Measurements from ENCODE around the gene CBX6.

- TF ChIP-seq, protein P1, sequence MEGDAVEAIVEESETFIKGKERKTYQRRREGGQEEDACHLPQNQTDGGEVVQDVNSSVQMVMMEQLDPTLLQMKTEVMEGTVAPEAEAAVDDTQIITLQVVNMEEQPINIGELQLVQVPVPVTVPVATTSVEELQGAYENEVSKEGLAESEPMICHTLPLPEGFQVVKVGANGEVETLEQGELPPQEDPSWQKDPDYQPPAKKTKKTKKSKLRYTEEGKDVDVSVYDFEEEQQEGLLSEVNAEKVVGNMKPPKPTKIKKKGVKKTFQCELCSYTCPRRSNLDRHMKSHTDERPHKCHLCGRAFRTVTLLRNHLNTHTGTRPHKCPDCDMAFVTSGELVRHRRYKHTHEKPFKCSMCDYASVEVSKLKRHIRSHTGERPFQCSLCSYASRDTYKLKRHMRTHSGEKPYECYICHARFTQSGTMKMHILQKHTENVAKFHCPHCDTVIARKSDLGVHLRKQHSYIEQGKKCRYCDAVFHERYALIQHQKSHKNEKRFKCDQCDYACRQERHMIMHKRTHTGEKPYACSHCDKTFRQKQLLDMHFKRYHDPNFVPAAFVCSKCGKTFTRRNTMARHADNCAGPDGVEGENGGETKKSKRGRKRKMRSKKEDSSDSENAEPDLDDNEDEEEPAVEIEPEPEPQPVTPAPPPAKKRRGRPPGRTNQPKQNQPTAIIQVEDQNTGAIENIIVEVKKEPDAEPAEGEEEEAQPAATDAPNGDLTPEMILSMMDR (IDR thresholded peaks at IDR 0.05): no peak
- peak in 1 of 2 donors; percentile 2 for TF ChIP-seq POLR2A (IDR thresholded peaks at IDR 0.05)
Measured at GRCh38 chr22:38860283-38861169, 11.5 kb downstream of the CBX6 start.

All from adrenal gland (tissue), 5 donors.